T47D (cell line): Measurements from ENCODE around the gene MYO3B.

Experiments used
- DNase-seq, 2 experiments: peaks; one replicate each; pipeline versions ENCODE4 v3.0.0 to v3.0.0-alpha.2; 2011 to 2012; ENCODE audit warnings: low read depth in 1 of 2, low spot score in 1 of 2
- JUND ChIP-seq: IDR thresholded peaks from 2 replicates; pipeline ENCODE4 v1.6.1; 2012; ENCODE audit warnings: low read depth
- in situ Hi-C: cut with HindIII; loops from 2 replicates; pipeline ENCODE4 v1.10.0; 2016; ENCODE audit warnings: low sequenced_read_pairs, low pct_unique_long_range_greater_than_20kb

The MYO3B gene

GRCh38 chr2:170690640-170691039 is 512.7 kb downstream of the MYO3B start:
- no peak for DNase-seq
- in situ Hi-C loops, result no loop called here
- no peak for TF ChIP-seq JUND

GRCh38 chr2:170694316-170694715 is 516.4 kb downstream of the MYO3B start:
- no peak for DNase-seq
- TF ChIP-seq JUND, result no peak
- in situ Hi-C loops, result no loop called here

- in situ Hi-C loops, result no loop called here
- no peak for TF ChIP-seq JUND
- no peak for DNase-seq
These were observed 517.8 kb downstream of the MYO3B start for GRCh38 chr2:170695521-170696410.

GRCh38 chr2:170696948-170697347 is 519.0 kb downstream of the MYO3B start:
- TF ChIP-seq JUND, result no peak
- no peak for DNase-seq
- in situ Hi-C loops, result no loop called here

GRCh38 chr2:170701011-170701410 is 523.1 kb downstream of the MYO3B start:
- in situ Hi-C loops, result no loop called here
- DNase-seq, result no peak
- TF ChIP-seq JUND, result no peak

- in situ Hi-C loops, result no loop called here
- no peak for TF ChIP-seq JUND
- DNase-seq, result no peak
These were observed 526.0 kb downstream of the MYO3B start for GRCh38 chr2:170703776-170704476.
